CD4-positive, alpha-beta T cell treated with Interleukin-15 for 1 hour (primary cell): ENCODE measurements around the gene KIF20B.
"Not testable (repeated sequence)": the region's sequence is repeated elsewhere in the genome, so short reads cannot be mapped to it uniquely, and the experiment has no call there.

ENCODE experiments used
- DNase-seq: peaks from one replicate; pipeline ENCODE4 v3.0.0-alpha.2; 2020

The KIF20B gene

GRCh38 chr10:89693176-89693575 is 8.2 kb upstream of the KIF20B start:
- DNase-seq: no peak

- no peak for DNase-seq
These were observed 6.1 kb upstream of the KIF20B start for GRCh38 chr10:89695307-89695706.

GRCh38 chr10:89697946-89698345 is 3.4 kb upstream of the KIF20B start:
- no peak for DNase-seq

GRCh38 chr10:89699581-89700064 is 1.8 kb upstream of the KIF20B start:
- no peak for DNase-seq

- DNase-seq: no peak
These were observed 508 bp upstream of the KIF20B start for GRCh38 chr10:89700923-89701241.

GRCh38 chr10:89702121-89702480 is 711 bp downstream of the KIF20B start:
- no peak for DNase-seq

GRCh38 chr10:89705466-89705865 is 4.1 kb downstream of the KIF20B start:
- DNase-seq: no peak

GRCh38 chr10:89706011-89706410 is 4.6 kb downstream of the KIF20B start:
- DNase-seq: no peak

- no peak for DNase-seq
These were observed 6.0 kb downstream of the KIF20B start for GRCh38 chr10:89707372-89707771.

GRCh38 chr10:89710753-89711152 is 9.4 kb downstream of the KIF20B start:
- no peak for DNase-seq

GRCh38 chr10:89734616-89735015 is 33.2 kb downstream of the KIF20B start:
- no peak for DNase-seq

GRCh38 chr10:89738551-89739209 is 37.3 kb downstream of the KIF20B start:
- no peak for DNase-seq

GRCh38 chr10:89741126-89741762 is 39.9 kb downstream of the KIF20B start:
- DNase-seq: no peak

GRCh38 chr10:89744026-89744425 is 42.6 kb downstream of the KIF20B start:
- DNase-seq: no peak

- no peak for DNase-seq
These were observed 44.5 kb downstream of the KIF20B start for GRCh38 chr10:89745903-89746302.

GRCh38 chr10:89750441-89750840 is 49.1 kb downstream of the KIF20B start:
- no peak for DNase-seq

- DNase-seq: no peak
These were observed 54.0 kb downstream of the KIF20B start for GRCh38 chr10:89755374-89755773.

GRCh38 chr10:89759531-89759930 is 58.1 kb downstream of the KIF20B start:
- DNase-seq: no peak

- not testable (repeated sequence) for DNase-seq
These were observed 62.3 kb downstream of the KIF20B start for GRCh38 chr10:89763671-89764070.

GRCh38 chr10:89771684-89772083 is 70.3 kb downstream of the KIF20B start:
- DNase-seq: no peak

GRCh38 chr10:89773081-89773480 is 71.7 kb downstream of the KIF20B start:
- DNase-seq: no peak

GRCh38 chr10:89776665-89777064 is 75.3 kb downstream of the KIF20B start:
- DNase-seq: no peak

GRCh38 chr10:89782470-89782869 is 81.1 kb downstream of the KIF20B start:
- DNase-seq: no peak

GRCh38 chr10:89783406-89783805 is 82.0 kb downstream of the KIF20B start:
- no peak for DNase-seq

GRCh38 chr10:89785095-89785494 is 83.7 kb downstream of the KIF20B start:
- no peak for DNase-seq
